HG02840 (cell line): ENCODE data around the gene MUC2.
"Not testable (repeated sequence)": the region's sequence is repeated elsewhere in the genome, so short reads cannot be mapped to it uniquely, and the experiment has no call there.

Source experiments
- ATAC-seq: cut with Tn5 transposase; IDR thresholded peaks from one replicate; pipeline ENCODE4 v1.9.1; 2021; ENCODE audit warnings: mild to moderate bottlenecking, moderate library complexity, moderate number of reproducible peaks; ENCODE audit not compliant: unreplicated experiment, low FRiP score

MUC2 gene

DNA sequence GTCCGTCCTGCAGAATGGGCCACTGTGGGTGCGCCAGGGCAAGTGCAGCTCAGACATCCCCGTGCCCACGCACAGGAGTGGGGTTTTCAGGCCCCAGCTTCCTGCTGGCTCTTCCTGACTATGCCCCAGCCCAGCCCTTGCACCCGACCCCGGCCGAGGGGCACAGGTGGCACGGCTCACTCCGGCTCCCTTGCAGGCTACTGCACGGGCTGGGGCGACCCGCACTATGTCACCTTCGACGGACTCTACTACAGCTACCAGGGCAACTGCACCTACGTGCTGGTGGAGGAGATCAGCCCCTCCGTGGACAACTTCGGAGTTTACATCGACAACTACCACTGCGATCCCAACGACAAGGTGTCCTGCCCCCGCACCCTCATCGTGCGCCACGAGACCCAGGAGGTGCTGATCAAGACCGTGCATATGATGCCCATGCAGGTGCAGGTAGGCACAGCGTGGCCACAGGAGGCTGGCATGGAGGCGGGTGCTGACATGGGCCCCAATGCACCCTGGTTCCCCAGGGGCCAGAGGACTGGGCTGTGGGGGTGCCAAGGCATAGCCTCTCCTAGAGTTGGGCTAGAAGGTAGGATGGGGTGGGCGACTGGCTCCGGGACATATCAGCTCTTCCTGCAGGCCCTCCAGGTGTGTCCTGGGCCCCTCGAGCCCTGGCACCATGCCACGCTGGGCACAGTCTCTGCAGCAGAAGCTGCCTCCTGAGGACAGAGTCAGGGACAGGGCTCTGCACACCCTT lies 27.7 kb downstream of the MUC2 start:
- ATAC-seq = no peak

- ATAC-seq = no peak
Measured at GRCh38 chr11:1102996-1103395, 28.3 kb downstream of the MUC2 start.

- no peak for ATAC-seq
Measured at GRCh38 chr11:1103401-1104360, 29.0 kb downstream of the MUC2 start.

DNA sequence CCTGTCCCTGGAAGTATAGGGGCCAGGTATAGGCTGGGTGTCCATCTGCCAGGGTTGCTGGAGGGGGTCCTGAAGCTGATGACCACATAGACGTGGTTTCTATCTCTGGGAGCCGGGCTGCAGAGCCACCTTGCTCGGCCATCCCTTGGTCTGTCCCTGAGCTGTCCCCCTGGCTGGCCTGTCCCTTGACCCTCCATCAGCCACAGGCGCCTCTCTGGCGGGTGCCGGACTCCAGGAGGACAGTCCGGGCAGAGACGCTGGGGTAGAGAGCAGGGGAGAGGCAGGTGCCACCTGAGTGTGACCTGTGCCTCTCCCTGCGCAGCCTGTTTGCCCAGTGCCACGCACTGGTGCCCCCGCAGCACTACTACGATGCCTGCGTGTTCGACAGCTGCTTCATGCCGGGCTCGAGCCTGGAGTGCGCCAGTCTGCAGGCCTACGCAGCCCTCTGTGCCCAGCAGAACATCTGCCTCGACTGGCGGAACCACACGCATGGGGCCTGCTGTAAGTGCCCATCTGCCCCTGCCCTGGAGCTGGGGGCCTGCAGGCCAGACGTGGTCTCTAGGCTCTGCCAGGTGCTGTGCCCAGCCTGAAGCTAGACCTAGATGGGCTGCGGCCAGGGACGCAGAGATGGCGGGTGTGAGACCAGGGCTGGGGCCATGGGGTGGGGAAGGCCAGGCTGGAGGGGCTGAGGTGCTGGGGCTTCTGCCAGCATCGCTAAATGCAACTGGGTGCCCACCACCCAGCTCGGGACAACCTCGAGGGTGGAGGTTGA lies 29.9 kb downstream of the MUC2 start:
- ATAC-seq = no peak

DNA sequence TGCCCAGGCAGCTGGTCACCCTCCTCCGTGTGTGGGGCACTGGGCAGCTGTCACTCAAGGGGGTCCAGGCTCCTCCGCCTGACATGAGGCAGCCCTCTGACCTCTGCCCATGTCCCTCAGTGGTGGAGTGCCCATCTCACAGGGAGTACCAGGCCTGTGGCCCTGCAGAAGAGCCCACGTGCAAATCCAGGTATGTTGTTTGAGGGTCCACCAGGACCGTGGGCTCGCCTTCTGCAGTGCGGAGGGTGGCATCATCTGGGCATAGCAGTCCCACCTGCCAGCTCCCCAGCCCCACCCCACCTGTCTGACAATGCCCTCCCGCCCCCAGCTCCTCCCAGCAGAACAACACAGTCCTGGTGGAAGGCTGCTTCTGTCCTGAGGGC lies 30.5 kb downstream of the MUC2 start:
- ATAC-seq = no peak

DNA sequence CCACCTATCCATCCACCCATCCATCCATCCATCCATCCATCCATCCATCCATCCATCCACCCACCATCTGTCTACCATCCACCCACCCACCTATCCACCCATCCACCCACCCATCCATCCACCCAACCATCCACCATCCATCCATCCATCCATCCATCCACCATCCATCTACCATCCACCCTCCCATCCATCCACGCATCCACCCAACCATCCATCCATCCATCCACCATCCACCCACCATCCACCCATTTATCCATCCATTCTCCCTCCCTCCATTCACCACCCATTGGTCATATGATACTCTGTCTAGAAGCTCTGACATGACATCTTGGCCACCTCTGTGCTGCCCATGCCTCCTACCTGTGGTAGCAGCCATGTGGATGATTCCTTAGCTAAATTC lies 31.7 kb downstream of the MUC2 start:
- ATAC-seq = no peak

GRCh38 chr11:1107316-1108245 lies 32.9 kb downstream of the MUC2 start:
- no peak for ATAC-seq

- no peak for ATAC-seq
Measured at GRCh38 chr11:1108246-1108900, 33.7 kb downstream of the MUC2 start.

- ATAC-seq = no peak
Measured at GRCh38 chr11:1109101-1109917, 34.6 kb downstream of the MUC2 start.

DNA sequence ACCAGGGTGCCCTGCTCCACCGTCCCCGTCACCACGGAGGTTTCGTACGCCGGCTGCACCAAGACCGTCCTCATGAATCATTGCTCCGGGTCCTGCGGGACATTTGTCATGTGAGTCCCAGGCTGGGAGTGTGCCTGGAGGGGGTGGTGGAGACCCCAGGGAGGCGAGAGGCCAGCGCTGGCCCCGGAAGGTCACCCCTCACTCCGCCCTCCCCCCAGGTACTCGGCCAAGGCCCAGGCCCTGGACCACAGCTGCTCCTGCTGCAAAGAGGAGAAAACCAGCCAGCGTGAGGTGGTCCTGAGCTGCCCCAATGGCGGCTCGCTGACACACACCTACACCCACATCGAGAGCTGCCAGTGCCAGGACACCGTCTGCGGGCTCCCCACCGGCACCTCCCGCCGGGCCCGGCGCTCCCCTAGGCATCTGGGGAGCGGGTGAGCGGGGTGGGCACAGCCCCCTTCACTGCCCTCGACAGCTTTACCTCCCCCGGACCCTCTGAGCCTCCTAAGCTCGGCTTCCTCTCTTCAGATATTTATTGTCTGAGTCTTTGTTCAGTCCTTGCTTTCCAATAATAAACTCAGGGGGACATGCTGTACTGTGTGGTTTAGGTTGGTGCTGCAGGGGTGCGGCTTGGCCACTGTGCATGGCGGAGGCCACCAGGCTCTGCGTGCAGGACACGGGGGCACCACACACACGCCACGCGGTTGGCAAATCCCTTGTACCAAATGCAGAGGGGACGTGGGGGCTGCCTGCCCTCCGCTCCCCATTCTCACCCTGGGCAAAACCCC lies 35.4 kb downstream of the MUC2 start:
- no peak for ATAC-seq

DNA sequence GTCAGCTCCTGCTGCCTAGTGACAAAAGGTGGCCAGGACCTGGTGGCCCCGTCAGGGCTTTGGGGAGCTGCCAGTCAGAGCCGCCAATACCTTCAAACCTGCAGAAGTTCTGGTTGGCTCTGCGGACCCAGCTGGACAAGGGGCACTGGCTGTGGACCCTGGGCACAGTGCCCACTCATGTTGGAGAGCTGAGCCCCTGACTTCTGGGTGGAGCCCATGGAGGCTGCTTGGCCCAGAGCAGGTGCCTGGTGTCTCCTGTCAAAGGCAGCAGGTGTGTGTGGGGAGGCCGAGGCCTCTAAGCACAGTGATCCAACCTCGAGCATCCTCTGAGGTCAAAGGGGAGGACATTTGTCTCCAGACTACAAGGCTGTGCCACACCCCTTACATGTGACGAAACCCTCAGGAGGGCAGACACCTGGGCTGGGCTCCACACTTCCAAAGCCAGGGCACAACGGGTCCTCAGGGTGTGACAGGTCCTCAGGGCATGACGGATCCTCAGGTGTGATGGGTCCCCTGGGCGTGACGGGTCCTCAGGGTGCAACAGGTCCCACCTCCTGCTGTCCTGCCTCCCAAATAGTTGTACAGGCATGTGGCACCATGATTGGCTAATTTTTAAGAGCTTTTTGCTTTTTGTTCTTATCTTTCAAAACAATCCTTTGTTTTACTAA lies 37.0 kb downstream of the MUC2 start:
- no peak for ATAC-seq

DNA sequence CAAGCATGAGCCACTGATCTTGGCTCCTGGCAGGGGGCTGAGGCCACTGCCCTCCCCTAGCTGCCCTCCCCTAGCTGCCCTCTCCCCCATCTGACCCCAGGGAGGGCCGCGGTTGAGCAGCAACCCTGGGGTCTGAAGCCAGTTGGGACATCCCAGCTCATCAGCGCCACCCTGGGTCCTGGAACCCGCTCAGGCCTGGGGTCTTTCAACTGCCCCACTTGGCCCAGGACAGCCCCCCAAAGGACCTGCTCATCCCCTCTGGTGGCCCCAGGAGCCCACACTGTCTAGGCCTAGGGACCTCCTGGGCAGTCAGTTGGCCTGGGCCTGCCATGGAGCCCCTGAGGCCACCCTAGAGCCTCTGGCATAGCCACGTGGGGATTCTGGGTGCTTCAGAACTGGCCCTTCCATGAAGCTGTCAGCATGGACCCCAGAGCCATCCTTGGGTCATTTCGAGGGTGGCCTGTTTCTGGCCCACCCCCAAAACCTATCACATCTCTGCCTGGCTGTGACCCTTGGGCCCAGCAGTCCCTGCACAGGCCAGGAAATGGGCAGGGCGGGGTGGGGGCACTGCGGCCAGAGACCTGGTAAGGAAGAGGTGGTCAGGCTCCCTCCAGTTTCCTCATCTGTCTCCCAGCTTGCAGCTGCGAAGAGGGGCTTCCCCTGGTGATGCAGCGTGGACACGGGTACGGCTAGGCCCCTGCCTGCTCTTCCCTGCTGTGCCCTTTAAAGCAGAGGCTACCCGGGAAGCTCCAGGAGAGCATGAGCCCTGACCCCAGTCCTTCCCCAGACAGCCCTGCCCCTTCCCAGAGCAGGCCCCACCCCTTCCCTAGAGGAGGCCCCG lies 37.9 kb downstream of the MUC2 start:
- ATAC-seq = no peak

GRCh38 chr11:1113405-1114201 lies 38.9 kb downstream of the MUC2 start:
- no peak for ATAC-seq

GRCh38 chr11:1115292-1115691 lies 40.6 kb downstream of the MUC2 start:
- not testable (repeated sequence) for ATAC-seq

DNA sequence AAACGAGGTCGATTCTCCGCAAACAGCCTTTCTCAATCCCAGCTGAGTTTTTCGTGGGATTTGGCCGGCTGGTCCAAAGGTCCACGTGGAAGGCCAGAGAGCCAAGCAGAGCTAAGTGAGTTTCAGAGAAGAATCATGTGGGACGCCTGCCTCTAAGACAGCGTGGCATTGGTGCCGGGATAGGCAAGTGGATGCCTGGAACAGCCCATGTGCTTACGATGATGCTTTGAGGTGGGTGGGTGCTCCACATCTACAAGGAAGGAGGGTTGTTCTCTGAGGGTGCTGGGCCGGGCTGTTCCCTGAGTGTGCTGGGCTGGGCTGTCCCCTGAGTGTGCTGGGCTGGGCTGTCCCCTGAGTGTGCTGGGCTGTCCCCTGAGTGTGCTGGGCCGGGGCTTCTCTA lies 41.4 kb downstream of the MUC2 start:
- no peak for ATAC-seq
